GM12878 (cell line): ENCODE measurements around the gene ANAPC4.

ENCODE experiments used
- FOXM1 ChIP-seq: IDR thresholded peaks from 2 replicates; pipeline ENCODE4 v1.6.1; 2012; ENCODE audit warnings: low read depth, mild to moderate bottlenecking, inconsistent platforms, low read length, moderate library complexity
- NR2C1 ChIP-seq: fragments of 450-650 bp; IDR thresholded peaks from 2 replicates; pipeline ENCODE4 v1.6.1; 2017; ENCODE audit warnings: antibody characterized with exemption, mild to moderate bottlenecking, moderate library complexity
- POLR2AphosphoS5 ChIP-seq: IDR thresholded peaks from 2 replicates; pipeline ENCODE4 v1.6.1; 2011; ENCODE audit warnings: mild to moderate bottlenecking, low read length, inconsistent platforms
- RAD21 ChIP-seq: IDR thresholded peaks from 2 replicates; pipeline ENCODE4 v1.6.1; 2011; ENCODE audit warnings: mild to moderate bottlenecking, low read depth, low read length, moderate library complexity; ENCODE audit not compliant: insufficient read depth
- ZNF384 ChIP-seq: IDR thresholded peaks from 2 replicates; pipeline ENCODE4 v1.6.1; 2012; ENCODE audit warnings: low read depth, mild to moderate bottlenecking, low read length, improper control_type of control experiment, borderline replicate concordance

DNA sequence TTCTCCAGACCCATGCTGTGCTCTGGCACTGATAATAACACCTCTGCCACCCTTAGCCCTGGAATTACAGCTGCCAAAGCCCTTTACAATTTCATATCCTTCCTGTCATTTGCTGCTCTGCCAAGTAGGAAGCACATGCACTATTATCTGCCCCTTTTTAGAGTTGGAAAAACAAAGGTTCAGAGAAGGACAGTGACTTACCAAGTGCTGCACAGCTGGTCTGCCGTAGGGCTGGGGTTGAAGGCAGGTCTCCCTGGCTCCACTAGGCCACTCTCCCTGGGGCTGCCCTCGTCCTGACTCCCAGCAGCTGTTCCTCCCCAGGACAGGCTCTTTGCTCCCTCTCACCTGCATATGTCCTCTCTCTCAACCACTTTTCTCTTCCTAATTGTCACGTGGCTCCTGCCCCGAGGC lies 73.4 kb downstream of the ANAPC4 start:
- TF ChIP-seq NR2C1 (no peak), ZNF384 (no peak), RAD21 (no peak), POLR2AphosphoS5 (no peak), FOXM1 (no peak)
